Prostate gland (tissue), 2 donors: ENCODE data around the gene NR6A1. TPM values are rescaled to one million over a fixed set of nuclear protein-coding genes. Genes with fewer than 3 reads are reported as not detected.
"Not testable (repeated sequence)": the region's sequence is repeated elsewhere in the genome, so short reads cannot be mapped to it uniquely, and the experiment has no call there.

ENCODE experiments used
- DNase-seq: peaks from one replicate; pipeline ENCODE4 v3.0.0-alpha.2; 2019; ENCODE audit warnings: low spot score
- H3K27ac ChIP-seq, 2 donors: fragments of 200-600 bp; sonication (generic); 2 replicates each; pipeline ENCODE4 v1.5.1; 2017 to 2019
- H3K27me3 ChIP-seq: fragments of 200-600 bp; sonication (generic); replicated peaks from 2 replicates; pipeline ENCODE4 v1.5.1; 2019; ENCODE audit not compliant: insufficient read depth
- H3K36me3 ChIP-seq, 2 donors: fragments of 200-600 bp; sonication (generic); 1 replicate in 1 of 2; 2 replicates in 1 of 2; pipeline versions ENCODE4 v1.5.1 to v1.8.1; 2017 to 2019
- H3K4me1 ChIP-seq: fragments of 200-600 bp; sonication (generic); replicated peaks from 2 replicates; pipeline ENCODE4 v1.5.1; 2019
- H3K4me3 ChIP-seq, 2 donors: fragments of 200-600 bp; sonication (generic); 2 replicates each; pipeline ENCODE4 v1.5.1; 2017 to 2019
- H3K9me3 ChIP-seq: fragments of 200-600 bp; sonication (generic); 2 replicates; pipeline ENCODE4 v1.5.1; 2017
- POLR2A ChIP-seq: fragments of 450-650 bp; IDR thresholded peaks from one replicate; pipeline ENCODE4 v1.6.1; 2016; ENCODE audit warnings: antibody characterized with exemption, mild to moderate bottlenecking
- POLR2AphosphoS5 ChIP-seq: sonication (generic); formaldehyde crosslinking; IDR thresholded peaks from one replicate; pipeline ENCODE4 v1.6.1; 2017; ENCODE audit warnings: antibody characterized with exemption
- WGBS: methylation state at CpG from one replicate; pipeline ENCODE4 v1.1.5; 2018; 5-methylcytosine and 5-hydroxymethylcytosine counted together
- intact Hi-C: fragments of 100-400 bp; cut with DNase I; formaldehyde crosslinking; loops from one replicate; pipeline ENCODE4 v1.14.2; 2022
- total RNA-seq, 2 donors: library from RNA; depleted of rRNA; stranded (reverse); fragments of >200 nt; gene quantifications; one replicate each; pipeline ENCODE4 v1.1.0, GENCODE V29; 2016
- TF ChIP-seq, protein P1 (sequence below), 4 experiments: fragments of 200-600 bp in 2 of 4; fragments of 450-650 bp in 2 of 4; sonication (generic) in 2 of 4; IDR thresholded peaks; 1 replicate in 3 of 4; 2 replicates in 1 of 4; pipeline ENCODE4 v1.5.1; 2016 to 2019; ENCODE audit warnings: antibody characterized with exemption in 4 of 4, mild to moderate bottlenecking in 2 of 4, moderate library complexity in 2 of 4

The NR6A1 gene
- total RNA-seq, 2 donors from 2014 or later, result 1.3 to 53.7 TPM

DNA sequence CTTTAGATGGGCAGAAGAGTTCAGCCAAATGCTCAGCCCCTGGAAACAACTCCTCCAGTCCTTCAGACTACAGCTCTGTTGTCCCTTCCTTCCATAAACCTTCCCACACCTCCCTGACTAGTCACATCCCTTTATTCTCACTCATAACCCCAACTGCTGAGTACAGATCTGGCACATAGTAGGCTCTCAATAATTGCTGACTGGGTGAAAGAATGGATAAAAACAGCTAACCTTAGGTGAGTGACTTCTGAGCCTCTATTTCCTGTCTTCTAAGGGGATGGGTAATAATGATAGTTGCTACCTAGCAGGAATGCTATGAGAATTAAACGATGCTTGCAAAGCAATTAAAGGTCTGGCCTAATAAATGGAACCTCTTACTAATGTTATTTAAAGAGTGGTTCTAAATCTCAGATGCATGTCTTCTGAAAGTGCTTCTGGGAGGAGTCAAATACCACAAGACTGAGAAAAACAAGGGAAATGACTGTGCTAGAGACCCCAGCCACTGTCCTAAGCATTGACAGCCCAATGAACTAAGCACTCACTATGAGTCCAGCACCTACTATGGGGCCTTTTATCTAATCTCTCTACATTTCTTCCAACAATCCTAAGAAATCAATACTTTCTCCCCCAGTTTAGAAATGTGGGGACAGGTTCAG is 2.5 kb upstream of the NR6A1 start:
- no peaks in the 10 kb centered on the region for H3K4me1 ChIP-seq
- DNase-seq, result no peak

DNA sequence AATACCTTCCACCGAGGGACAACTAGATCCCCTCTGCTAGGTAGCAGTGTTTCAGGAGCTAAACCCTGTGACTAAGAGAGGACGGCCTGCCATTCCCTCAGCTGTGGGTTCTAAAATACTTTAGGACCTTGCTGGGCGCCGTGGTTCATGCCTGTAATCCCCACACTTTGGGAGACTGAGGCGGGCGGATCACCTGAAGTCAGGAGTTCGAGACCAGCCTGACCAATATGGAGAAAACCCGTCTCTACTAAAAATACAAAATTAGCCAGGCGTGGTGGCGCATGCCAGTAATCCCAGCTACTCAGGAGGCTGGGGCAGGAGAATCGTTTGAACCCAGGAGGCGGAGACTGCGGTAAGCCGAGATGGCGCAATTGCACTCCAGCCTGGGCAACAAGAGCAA is 1.8 kb upstream of the NR6A1 start:
- intact Hi-C loops, result loop anchor here (2.0 to 10.0 kb wide), 2 partner anchors 372 to 602 kb away; partner anchors contain the start of gene SCAI
- not testable (repeated sequence) for H3K4me3 ChIP-seq, H3K27me3 ChIP-seq, H3K4me1 ChIP-seq, H3K9me3 ChIP-seq, DNase-seq, H3K27ac ChIP-seq, H3K36me3 ChIP-seq
- WGBS, result 91% methylated on average over 15 of the region's 15 CpGs

More for the DNA sequence above, 2.5 kb upstream of the NR6A1 start:
- intact Hi-C loops, result loop anchor here (1.0 to 10.0 kb wide), 3 partner anchors 80 to 601 kb away; partner anchors contain the start of genes SCAI and WDR38
- Histone ChIP-seq H3K36me3 (no peaks in the 10 kb centered on the region), H3K27me3 (peaks cover 2% of the 10 kb centered on the region), H3K27ac (no peak overlapping the region), H3K9me3 (no peaks in the 10 kb centered on the region), H3K4me3 (no peak overlapping the region)
- WGBS, result 65% methylated on average over 1 of the region's 1 CpG
- TF ChIP-seq POLR2A, result no peak
- TF ChIP-seq, protein P1, sequence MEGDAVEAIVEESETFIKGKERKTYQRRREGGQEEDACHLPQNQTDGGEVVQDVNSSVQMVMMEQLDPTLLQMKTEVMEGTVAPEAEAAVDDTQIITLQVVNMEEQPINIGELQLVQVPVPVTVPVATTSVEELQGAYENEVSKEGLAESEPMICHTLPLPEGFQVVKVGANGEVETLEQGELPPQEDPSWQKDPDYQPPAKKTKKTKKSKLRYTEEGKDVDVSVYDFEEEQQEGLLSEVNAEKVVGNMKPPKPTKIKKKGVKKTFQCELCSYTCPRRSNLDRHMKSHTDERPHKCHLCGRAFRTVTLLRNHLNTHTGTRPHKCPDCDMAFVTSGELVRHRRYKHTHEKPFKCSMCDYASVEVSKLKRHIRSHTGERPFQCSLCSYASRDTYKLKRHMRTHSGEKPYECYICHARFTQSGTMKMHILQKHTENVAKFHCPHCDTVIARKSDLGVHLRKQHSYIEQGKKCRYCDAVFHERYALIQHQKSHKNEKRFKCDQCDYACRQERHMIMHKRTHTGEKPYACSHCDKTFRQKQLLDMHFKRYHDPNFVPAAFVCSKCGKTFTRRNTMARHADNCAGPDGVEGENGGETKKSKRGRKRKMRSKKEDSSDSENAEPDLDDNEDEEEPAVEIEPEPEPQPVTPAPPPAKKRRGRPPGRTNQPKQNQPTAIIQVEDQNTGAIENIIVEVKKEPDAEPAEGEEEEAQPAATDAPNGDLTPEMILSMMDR (IDR thresholded peaks at IDR 0.05), result no peak
- TF ChIP-seq POLR2AphosphoS5, result no peak

DNA sequence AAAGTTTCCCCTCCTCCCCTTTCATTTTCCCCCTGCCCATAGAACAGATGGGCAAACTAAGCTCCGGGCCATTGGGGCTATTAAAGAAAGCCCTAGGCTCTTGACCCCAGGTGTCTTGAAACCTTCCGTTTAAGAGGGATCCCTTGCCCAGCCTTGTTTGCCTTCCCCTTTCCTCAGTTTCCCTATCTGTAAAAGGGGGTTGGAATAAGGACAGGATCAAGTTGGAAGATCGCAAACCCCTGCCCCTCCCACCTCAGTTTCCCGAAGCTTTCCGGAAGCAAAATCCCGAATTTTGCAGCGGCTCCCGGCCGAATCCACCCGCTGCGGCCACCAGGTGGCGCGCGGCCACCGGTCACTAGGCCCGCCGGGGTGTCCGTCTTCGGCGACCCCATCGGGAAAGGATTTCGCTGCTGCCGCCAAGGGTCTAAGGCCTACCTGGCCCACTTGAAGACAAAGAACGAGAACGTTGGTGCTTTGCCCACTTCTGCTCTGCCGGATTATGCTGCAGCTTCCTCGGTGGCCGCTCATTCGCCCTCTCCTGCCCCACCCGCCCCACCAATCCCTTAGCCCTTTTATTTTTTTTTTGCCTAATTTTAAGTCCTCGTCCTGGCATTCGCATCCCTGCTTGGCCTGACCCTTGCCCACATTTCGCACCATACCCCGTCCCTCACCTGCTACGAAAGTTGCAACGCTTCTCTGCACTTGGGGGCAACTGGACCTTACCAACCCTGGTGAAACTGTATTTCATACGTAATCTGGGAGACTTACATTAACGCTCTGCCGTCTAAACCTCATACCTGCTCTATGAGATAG is 962 bp upstream of the NR6A1 start:
- TF ChIP-seq, protein P1 (IDR thresholded peaks at IDR 0.05), result peak; percentile 92 to 98 (median 95)
- no peak for TF ChIP-seq POLR2AphosphoS5
- peak overlapping the region; percentile 88 to 93 for H3K4me3 ChIP-seq
- H3K36me3 ChIP-seq, result no peaks in the 10 kb centered on the region
- peak overlapping the region; percentile 60 to 74 for H3K27ac ChIP-seq
- peak; percentile 61 for DNase-seq
- H3K27me3 ChIP-seq, result peaks cover 2% of the 10 kb centered on the region
- H3K4me1 ChIP-seq, result no peaks in the 10 kb centered on the region
- WGBS, result 22% methylated on average over 39 of the region's 39 CpGs
- intact Hi-C loops, result loop anchor here (2.0 to 10.0 kb wide), 2 partner anchors 373 to 603 kb away; partner anchors contain the start of gene SCAI
- no peaks in the 10 kb centered on the region for H3K9me3 ChIP-seq

DNA sequence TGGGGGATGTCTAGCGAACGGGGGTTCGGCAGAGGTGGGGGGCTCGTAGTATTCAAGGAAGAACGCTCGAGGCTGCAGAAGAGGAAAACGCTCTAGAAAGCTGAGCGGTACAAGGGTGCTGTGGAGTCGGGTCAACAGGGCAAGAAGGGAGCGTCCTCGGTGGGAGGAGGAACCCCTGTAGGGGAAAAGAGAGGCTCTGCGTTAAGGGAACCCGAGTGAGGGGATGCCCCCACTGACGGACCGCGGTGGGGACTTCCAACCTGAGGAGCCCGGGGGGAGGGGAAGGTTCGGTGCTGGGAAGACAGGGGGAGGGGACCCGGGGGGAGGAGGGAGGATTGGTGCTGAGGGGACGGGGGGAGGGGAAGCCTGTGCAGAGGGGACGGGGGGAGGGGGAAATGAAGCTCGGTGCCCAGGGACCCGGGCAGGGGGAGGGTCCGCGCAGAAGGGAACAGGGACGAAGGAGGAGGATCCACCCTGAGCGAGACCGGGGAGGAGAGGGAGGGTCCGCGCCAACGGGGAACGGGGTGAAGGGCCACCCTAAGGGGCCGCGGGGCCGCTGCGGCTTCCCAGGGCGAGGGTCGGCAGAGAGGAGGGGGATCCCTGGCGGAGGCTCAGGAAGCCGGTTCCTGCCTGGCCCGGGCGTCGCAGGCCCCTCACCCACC is 621 bp downstream of the NR6A1 start:
- Histone ChIP-seq H3K36me3 (no peaks in the 10 kb centered on the region), H3K27ac (peak overlapping the region; percentile 60 to 74), H3K9me3 (no peaks in the 10 kb centered on the region), H3K4me3 (peak overlapping the region; percentile 88 to 93), H3K4me1 (no peaks in the 10 kb centered on the region), H3K27me3 (no peaks in the 10 kb centered on the region)
- intact Hi-C loops, result loop anchor here (10.0 kb wide), 1 partner anchor 374 kb away; the partner anchor contains the start of gene SCAI
- peak; percentile 35 for DNase-seq
- WGBS, result 3% methylated on average over 41 of the region's 43 CpGs
- no peak for TF ChIP-seq POLR2AphosphoS5
- no peak for TF ChIP-seq POLR2A
- TF ChIP-seq, protein P1 (IDR thresholded peaks at IDR 0.05), result no peak
